ENCODE measurements around the gene NAV2. TPM values are rescaled to one million over a fixed set of nuclear protein-coding genes. Genes with fewer than 3 reads are reported as not detected.

The NAV2 gene
- polyA plus RNA-seq, 1 donor (not counting 4 experiments of a cell fraction or from before 2014, with no cell fraction given) = 4.0 TPM

GRCh38 chr11:19766810-19767209 is 54.2 kb downstream of the NAV2 start:
- Histone ChIP-seq H3K79me2 (ENCODE audit: control insufficient read depth, insufficient read depth, low read length) (no peaks in the 10 kb centered on the region), H3K4me1 (ENCODE audit: control insufficient read depth, extremely low read depth, insufficient read depth, low read length) (no peaks in the 10 kb centered on the region), H4K20me1 (ENCODE audit: control insufficient read depth, extremely low read depth, insufficient read depth, low read length) (no peaks in the 10 kb centered on the region), H3K4me2 (ENCODE audit: control insufficient read depth, extremely low read depth, insufficient read depth, low read depth, low read length) (no peak overlapping the region), H3K36me3 (ENCODE audit: control insufficient read depth in 2 of 2, extremely low read depth in 1 of 2, insufficient read depth in 2 of 2, low read length in 2 of 2) (no peaks in the 10 kb centered on the region), H3K9ac (ENCODE audit: control insufficient read depth, extremely low read depth, insufficient read depth, low read length) (no peak overlapping the region), H3K9me3 (ENCODE audit: control insufficient read depth, low read depth, low read length) (no peaks in the 10 kb centered on the region), H2AFZ (ENCODE audit: control insufficient read depth, low read length) (no peak overlapping the region), H3K27me3 (ENCODE audit: control insufficient read depth, extremely low read depth, insufficient read depth, low read length) (peaks cover 4% of the 10 kb centered on the region), H3K9me1 (ENCODE audit: control insufficient read depth, extremely low read depth, insufficient read depth, low read length) (no peaks in the 10 kb centered on the region), H3K4me3 (ENCODE audit: control insufficient read depth in 2 of 3, extremely low read depth in 1 of 3, insufficient read depth in 2 of 3, low read depth in 1 of 3, low read length in 3 of 3) (no peak overlapping the region), H3K27ac (ENCODE audit: control insufficient read depth, insufficient read depth, low read length) (no peak overlapping the region)
- TF ChIP-seq EZH2 (IDR thresholded peaks at IDR 0.05; ENCODE audit: low read length) (no peak), CTCF (optimal IDR thresholded peaks at IDR 0.05 in 1 of 3, IDR thresholded peaks at IDR 0.05 in 1 of 3, conservative IDR thresholded peaks at IDR 0.05 in 1 of 3; ENCODE audit: extremely low read depth in 1 of 3, insufficient read depth in 2 of 3, low read length in 3 of 3) (no peak)
- dilution Hi-C loops (cut with MboI; ENCODE audit: extremely low pct_ligation_motif_present, low sequenced_read_pairs) = no loop called here
- no peak for DNase-seq (ENCODE audit: low read depth, low spot score)
- no peak for FAIRE-seq

DNA sequence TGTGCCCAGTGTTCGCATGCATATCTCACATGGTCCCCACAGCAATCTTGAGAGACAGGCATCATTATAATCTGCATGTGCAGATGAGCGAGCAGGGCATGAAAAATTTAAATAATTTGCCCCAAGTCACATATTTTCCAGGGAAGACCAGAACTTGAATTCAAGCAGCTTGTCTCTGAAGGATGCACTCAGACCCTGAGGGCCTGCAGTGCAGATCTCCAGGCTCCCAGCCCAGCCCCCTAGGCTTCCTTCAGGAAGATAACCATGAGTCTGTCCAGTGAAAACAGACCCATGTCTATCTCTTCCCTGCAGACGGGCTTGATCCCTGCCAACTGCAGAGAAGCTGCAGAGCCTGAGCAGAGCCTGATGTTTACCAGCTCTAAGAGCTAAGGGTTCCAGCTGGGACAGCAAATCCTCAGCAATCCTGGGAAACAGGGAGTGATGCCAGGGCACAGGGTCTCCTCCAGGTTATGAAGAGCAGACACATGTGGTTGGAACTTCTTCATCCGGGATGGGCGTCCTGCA is 55.1 kb downstream of the NAV2 start:
- no peaks in the 10 kb centered on the region for H3K4me1 ChIP-seq (ENCODE audit: control insufficient read depth, extremely low read depth, insufficient read depth, low read length)
- no peaks in the 10 kb centered on the region for H4K20me1 ChIP-seq (ENCODE audit: control insufficient read depth, extremely low read depth, insufficient read depth, low read length)
- no peaks in the 10 kb centered on the region for H3K79me2 ChIP-seq (ENCODE audit: control insufficient read depth, insufficient read depth, low read length)
- no peaks in the 10 kb centered on the region for H3K9me3 ChIP-seq (ENCODE audit: control insufficient read depth, low read depth, low read length)
- no peak overlapping the region for H3K4me2 ChIP-seq (ENCODE audit: control insufficient read depth, extremely low read depth, insufficient read depth, low read depth, low read length)
- no peaks in the 10 kb centered on the region for H3K36me3 ChIP-seq (ENCODE audit: control insufficient read depth in 2 of 2, extremely low read depth in 1 of 2, insufficient read depth in 2 of 2, low read length in 2 of 2)
- no peaks in the 10 kb centered on the region for H3K9me1 ChIP-seq (ENCODE audit: control insufficient read depth, extremely low read depth, insufficient read depth, low read length)
- FAIRE-seq (no peak), DNase-seq (ENCODE audit: low read depth, low spot score) (no peak)
- H3K4me3 ChIP-seq (ENCODE audit: control insufficient read depth in 2 of 3, extremely low read depth in 1 of 3, insufficient read depth in 2 of 3, low read depth in 1 of 3, low read length in 3 of 3) = no peak overlapping the region
- dilution Hi-C loops (cut with MboI; ENCODE audit: extremely low pct_ligation_motif_present, low sequenced_read_pairs) = no loop called here
- H2AFZ ChIP-seq (ENCODE audit: control insufficient read depth, low read length) = no peak overlapping the region
- H3K27me3 ChIP-seq (ENCODE audit: control insufficient read depth, extremely low read depth, insufficient read depth, low read length) = peaks cover 4% of the 10 kb centered on the region
- no peak for TF ChIP-seq EZH2 (IDR thresholded peaks at IDR 0.05; ENCODE audit: low read length)
- no peak for TF ChIP-seq CTCF (optimal IDR thresholded peaks at IDR 0.05 in 1 of 3, IDR thresholded peaks at IDR 0.05 in 1 of 3, conservative IDR thresholded peaks at IDR 0.05 in 1 of 3; ENCODE audit: extremely low read depth in 1 of 3, insufficient read depth in 2 of 3, low read length in 3 of 3)
- no peak overlapping the region for H3K9ac ChIP-seq (ENCODE audit: control insufficient read depth, extremely low read depth, insufficient read depth, low read length)
- H3K27ac ChIP-seq (ENCODE audit: control insufficient read depth, insufficient read depth, low read length) = no peak overlapping the region
